Inferior parietal cortex (tissue), 1 donor: ENCODE data around the gene XXYLT1.

Experiments used
- DNase-seq: peaks from one replicate; pipeline ENCODE4 v3.0.0-alpha.2; 2016; ENCODE audit errors: extremely low spot score

XXYLT1 gene

DNA sequence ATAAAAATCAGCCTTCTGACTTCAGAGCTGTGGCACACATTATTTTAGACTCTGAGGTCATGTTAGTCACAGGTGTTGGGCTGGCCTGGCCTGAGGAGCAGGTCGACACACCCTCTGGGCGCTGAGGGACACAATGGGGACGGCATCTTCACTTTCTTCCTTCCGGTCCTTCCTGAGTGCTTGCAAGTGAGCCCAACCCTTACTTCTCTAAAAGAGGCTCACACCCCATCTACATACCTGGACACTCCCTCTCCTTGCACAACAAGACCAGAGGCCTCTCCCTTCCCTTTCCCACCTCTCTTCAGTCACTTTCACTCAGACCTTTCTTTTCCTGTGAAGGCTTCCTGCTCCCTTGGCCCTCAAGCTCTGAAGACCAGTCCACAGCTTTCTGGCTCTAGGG is 85.4 kb downstream of the XXYLT1 start:
- no peak for DNase-seq

DNA sequence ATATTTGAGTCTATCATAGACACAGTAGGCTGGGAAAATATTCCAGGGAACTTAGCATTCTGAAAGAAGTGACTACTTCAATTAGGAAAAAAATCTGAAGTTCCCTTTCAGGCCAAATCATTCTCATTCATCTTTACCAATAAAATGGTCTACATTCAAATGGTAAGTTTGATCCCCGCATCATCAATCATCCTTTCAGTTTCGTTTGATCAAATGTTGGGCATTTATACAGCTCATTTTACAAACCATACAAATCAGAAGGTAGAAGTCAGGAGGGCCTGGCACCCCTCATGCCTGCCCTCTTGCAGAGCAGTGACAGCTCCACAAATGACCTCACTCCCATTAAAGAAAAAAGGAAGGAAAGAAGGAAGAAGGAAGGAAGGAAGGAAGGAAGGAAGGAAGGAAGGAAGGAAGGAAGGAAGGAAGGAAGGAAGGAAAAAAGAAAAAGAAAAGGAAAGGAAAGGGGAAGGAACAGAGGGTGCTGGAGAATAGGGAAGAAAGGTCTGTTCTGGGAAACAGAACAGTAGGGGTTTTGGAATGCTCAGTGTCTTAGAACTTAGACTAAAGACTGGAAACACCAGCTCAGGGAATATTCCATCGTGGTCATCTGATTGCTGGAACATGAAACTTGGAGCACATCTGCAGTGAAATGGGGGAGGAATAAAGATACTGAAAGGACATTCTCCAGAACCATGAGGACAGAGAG is 86.1 kb downstream of the XXYLT1 start:
- no peak for DNase-seq

DNA sequence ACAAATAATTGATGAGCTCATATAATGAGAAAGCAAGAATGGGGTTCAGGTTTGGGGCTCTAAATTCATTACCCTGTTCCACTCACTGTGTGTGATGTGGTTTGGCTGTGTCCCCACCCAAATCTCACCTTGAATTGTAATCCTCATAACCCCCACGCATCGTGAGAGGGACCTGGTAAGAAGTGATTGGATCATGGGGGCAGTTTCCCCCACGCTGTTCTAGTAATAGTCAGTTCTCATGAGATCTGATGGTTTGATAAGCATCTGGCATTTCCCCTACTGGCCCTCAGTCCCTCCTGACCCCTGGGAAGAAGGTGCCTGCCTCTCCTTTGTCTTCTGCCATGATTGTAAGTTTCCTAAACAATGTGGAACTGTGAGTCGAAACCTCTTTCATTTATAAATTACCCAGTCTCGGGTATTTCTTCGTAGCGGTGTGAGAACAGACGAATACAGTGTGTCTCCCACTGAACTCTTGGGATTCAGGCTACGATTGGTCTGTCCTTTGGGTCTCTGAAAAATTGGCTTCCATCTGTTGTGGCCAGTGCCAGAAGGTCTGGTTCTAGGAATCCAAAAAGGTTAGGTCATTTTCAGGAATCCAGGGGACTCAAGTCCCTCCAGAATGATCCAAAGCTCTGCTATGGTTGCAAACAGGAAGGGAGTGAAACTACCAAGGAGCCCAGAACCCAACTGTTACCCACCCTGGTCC is 87.7 kb downstream of the XXYLT1 start:
- no peak for DNase-seq

DNA sequence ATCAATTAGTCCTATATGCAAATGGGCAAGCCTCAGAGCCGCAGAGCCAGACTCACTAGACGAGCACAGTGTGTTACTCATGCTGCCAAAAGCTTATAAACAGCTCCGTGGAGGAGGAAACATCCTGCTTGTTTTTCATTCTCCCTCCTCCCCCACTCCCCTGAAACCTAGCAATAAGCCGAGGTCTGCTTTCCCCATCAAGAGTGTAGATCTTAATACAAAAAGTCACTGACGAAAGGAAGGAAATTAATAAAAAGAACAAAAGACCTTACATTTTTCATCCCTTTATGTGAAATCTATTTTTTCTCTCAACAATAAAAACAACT is 88.5 kb downstream of the XXYLT1 start:
- DNase-seq: no peak

DNA sequence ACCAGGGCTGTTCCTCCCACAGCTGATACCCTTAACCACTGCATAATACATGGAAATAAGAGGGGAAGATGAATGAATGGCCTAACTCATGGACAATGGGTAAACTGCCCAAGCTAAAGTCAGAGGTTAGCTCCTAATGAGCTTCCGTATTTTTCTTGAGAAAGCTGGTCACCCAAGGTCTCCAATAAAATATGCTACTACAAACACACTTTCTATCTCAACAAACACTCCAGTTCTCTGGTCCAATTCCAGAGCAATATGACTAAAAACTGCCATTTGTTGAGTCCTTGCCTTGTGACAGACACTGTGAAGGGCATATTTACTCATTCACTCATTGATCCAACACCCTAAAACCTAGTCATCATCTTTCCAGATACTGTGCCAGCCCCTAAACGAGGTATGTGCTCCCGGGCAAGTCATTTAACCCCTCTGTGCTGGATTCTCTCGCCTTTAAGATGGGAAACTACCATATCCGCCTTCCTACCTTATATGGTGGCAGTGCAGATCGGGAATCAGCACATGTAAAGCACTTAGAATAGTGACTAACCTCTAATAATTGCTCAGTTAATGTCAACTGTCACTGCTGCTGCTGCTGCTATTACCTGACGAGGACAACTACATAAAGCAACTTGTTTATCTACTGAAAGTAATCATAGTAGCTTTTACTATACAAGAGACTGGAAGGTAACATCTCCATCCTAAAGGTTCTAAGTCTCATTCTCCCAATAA is 89.1 kb downstream of the XXYLT1 start:
- no peak for DNase-seq

DNA sequence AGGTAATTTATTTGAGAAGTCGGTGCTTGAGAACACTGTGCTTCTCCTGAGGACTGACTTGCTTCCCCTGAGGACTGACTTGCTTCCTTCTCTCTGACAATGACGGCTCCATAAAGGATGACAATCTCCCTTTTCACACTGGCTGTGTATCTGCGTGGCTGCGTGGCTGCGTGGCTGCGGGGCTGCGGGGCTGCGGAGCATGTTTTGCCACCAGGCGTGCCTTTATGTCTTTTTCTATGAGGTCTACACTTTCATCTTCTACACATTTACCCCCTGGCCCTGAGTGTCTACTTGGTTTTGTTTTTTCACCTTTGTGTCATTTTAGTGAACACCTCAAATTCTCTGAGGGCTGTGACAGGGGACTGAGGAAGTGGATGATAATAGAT is 89.9 kb downstream of the XXYLT1 start:
- no peak for DNase-seq

DNA sequence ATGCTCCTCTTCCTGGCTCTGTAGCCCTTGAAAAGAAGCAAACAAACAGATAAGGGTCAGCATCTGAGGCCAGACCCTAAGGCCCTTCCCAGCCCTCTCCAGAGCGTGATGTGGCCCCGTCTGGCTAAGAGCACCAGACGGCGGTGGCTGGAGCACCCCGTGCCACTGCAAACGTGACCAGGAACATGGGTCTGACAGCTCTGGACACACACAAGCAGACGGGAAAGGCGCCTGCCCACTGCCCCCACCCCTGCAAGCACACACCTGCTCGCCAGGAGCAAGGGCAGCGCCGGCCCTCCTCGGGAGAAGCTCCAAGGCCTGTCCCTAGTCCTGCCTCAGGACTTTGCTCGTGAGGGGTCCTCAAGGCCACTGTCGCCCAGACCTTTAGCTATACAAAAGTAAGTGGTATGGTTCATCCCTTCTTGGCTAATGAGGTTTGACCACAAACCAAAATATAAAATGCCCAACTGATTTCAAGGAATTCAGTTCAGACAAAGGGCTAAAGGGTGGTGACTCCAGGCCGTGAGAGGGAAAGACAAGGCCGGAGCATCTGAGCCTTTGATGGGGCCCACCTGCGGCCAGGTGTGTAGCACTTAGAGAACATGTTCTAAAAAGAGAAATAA is 90.4 kb downstream of the XXYLT1 start:
- DNase-seq: no peak

DNA sequence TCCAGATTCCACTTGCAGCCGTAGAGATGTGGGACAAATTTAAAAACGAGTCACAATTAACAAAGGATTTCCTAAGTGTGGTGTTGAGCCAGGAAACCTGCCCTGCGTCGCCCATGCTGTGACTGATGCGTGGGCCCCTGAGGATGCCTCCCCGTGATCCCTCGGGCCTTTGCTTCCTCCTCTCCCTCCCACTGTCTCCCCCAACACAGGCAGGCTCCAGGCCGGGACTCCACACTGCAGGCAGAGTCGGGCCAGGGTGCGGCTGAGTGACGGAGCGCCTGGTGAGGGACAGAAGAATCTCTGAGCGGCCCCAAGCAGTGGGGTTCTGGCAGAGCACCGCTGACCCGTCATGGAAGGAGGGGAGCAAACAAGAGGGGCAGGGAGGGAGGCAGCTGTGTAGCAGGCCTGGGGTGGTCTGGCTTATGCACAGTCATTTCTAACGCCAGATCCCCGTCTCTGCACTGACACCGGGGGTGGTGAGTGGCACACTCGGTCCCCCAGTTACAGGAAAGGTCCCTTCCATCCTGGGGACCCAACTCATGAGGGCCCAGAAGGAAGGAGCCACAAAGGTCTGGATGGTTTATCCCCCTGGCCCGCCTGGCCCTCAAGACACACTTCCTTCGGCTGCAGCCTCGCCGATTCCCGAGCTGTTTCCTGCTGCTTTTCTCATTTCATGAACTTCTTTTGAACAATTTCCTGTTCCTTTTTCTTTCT is 91.0 kb downstream of the XXYLT1 start:
- DNase-seq: no peak

DNA sequence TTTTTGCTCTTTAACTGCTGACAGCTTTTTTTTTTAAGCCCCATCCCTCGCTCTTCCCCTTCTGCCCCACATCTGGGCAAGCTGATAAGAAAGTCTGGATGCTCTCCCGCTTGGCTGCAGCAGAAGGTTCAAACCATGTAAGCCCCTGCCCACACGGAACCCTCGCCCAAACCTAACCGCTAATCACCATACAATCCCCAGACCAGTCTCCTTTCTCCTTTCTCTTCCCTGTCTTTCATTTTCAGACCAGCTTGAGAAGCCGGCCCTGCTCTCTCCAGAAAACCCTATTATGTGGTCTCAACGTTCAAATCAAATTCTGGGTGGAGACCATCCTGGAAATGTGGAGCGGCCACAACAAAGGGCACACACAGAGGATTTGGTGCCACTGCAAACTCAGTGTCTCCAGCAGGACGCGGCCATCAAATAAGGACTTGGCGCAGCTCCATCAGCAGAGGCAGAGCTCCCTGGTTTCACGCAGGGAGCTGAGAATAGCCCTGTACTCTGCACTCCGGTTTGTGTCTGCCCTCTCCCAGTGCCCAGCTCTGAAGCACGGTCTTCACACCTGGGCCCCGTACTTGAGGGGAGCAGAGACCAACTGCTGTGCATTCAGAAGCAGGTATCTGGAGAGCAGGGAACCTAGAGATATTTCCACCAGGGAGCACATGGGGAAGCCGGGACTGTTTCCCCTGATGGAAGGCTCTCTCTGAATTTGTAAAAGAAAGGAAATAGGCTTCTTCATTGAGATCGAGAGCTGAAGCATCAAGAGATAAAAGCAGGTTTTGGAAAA is 92.6 kb downstream of the XXYLT1 start:
- DNase-seq: no peak

DNA sequence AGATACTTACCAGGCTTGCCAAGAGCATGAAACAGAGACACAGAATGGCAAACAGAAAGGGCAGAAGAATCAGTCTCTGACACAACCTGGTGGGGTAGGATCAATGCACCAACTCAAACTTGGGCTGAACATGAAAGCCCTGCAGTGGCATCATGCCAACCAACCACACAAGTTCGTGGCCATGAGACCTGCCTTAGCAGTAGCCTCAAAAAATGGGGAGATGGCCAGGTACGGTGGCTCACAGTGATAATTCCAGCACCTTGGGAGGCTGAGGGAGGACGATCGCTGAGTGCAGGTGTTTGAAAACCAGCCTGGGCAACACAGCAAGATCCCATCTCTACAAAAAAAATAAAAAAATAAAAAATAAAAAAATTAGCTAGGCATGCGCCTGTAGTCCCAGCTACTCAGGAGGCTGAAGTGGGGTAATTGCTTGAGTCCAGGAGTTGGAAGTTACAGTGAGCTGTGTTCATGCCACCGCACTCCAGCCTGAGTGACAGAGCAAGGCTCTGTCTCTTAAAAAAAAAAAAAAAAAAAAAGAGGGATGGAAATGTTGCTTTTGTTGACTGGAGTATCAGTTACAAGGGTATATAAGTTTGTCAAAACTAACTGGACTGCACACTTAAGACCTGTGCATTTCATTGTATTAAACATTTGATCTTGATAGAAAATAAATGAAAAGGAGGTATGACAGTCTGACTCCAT is 93.4 kb downstream of the XXYLT1 start:
- DNase-seq: no peak

DNA sequence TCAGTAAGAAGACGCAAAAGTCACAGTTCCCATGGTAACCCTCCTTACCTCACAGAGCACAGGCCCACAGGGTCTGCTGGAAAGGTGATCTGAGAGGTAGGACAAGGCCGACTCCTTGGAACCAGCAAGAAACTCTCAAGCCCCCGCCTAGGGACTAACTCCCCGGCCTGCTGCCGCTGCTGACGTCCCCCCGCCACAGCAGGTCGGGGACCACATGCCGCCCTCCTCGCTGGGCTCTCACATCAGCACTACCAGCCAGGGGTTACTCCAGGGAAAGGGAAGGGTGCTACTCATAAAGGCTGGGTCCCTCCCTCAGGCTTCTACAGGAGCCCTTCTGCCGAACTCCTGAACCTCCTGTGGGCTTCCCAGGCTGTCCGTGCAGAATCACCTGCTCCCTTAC is 94.2 kb downstream of the XXYLT1 start:
- no peak for DNase-seq

DNA sequence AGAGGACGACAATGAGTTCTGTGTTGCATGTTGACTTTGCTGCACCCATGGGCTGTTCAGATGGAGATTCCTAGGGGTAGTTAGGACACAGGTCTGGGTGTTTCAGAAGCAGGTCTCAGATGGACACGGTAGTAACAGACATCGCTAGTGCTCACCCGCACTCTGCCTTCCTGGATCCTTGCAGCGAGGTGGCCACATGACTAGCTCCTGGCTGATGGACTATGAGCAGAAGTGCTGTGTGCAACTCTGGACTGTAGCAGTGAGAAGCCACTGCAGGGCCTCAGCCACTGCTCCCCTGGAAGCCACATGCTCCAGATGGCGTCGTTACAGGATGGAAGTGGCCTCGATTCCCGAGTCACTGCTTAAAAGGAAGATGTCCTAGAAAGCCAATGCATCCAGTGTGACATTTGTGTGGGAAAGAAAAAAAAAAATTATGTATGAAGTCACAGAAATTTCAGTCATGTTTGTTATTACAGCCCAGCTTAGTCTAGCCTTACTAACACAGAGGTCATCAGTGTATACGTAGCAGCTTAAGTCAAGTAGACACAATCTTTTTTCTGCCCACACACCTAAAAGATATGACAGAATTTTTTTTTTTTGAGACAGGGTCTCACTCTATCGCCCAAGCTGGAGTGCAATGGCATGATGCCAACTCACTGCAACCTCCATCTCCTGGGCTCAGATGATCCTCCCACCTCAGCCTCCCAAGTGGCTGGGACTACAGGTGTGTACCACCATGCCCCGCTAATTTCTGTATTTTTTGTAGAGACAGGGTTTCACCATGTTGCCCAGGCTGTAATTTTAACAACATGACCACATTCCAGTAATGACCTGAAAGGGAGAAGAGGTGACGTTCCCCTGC is 95.3 kb downstream of the XXYLT1 start:
- no peak for DNase-seq

DNA sequence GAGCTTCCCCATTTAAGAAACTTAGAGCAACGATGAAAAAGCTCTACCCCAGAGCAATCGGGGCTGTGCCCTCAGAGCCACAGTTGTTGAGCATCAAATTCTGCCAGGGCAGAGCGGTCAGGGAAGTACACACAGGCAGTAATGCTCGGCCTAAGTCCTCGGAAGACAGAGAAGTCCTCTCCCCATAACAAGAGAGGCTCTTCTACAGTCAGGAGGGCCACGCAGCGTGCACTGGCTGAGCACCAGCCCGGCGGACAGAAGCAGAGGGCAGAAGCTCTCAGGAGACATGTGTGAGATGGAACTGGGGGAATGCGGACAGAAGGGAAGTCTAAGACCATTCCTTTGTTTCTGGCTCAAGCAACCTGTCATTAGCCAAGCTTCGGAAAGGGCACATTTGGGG is 95.9 kb downstream of the XXYLT1 start:
- DNase-seq: no peak

DNA sequence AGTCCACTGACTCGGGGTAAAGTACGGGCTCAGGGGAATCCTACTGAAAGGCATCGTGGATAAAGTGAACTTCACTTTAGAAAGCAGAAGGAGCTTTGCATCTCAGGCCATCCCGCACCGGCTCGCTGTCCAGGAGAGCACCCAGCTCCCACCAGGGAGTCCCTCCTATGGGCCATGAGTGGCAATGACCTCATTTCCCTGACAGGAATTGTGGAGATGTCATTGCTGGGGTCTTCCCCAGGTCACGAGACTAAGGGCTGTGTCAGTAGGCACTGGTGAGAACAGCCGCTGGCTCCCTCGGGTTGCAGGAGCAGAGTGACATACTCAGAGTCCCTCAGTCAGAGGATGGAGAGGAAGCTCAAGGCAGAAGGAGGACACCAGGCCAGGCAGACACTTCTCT is 97.3 kb downstream of the XXYLT1 start:
- DNase-seq: no peak

DNA sequence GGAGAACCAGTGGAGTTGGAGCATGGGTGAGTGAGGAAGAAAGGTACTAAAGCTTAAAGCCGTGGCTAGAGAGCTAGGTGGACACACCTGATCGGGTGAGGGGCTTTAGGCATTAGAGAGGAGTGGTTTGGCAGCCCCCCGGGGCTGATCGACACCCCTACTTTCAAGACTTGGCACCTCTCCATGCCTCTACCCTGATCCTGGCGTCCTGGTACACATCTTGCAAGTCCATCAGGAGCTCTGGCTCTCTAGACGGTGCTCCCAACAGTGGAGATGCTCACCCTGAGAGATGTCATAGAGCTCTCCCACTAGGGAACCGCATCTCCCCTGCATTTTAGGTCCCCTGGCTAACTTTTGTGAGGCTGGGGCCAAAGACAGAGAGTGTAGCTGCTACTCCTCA is 98.1 kb downstream of the XXYLT1 start:
- no peak for DNase-seq

DNA sequence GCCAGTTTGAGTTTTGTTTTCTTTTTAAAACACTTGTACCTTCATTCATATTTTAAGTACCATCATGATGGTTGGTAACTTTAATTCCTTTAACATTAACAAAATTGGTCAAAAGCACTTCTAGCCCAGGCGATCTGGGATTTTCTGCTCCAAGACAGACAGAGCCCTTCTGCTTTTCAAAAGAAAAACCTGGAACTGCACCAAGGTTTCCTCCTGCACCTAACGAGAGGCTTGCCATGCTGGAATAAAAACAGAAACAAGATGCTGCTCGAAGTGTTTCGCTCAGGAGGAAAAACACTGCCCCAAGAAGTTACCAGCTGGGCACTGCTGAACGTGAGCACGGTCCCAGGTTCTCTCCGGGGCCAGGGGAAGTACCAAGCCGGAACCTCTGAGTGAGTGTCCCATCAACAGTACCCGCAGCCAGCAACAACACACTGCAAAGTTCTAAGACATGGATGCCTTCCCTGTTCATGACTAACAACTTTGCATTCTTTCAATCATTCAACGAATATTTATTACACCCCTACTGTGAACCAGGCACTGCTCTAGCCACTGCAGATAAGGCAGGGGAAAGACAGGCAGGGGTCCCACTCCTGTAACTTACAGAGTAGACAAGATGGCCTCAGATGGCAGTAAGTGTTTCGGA is 98.8 kb downstream of the XXYLT1 start:
- DNase-seq: no peak

DNA sequence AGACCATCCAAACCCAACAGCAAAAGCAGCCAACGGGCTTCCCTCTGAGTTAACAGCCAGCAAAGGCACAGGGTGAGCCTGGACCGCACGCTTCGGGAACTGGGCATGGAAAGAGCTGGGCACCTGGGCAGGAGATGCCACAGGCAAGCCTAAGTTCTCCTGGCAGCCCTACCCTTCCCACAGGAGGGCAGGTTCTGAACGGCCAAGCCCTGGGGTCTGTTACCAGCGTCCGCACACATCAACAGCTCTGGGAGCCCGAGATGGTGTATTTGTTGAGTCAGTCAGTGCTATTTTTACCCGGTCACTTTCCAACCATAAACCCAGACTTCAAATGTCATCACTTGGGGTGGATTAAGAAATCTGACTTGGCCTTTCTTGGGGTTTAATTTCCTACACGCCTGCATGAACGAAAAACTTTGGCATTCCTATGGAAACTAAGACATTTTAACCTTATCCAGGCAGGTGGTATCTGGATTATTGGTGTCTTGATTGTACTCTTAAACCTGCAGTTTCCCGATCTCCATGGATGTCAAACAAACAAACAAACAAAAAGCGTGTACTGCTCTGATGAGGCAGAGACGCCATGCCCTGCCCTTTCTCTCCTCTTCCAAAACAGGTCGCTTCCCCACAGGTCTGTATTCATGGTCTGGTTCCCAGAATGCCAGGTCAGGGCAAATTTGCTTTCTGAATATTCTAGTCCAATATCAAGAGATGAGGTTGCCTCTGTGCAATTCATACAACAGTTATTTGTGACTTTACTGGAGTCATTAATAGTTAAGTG is 99.7 kb downstream of the XXYLT1 start:
- no peak for DNase-seq

DNA sequence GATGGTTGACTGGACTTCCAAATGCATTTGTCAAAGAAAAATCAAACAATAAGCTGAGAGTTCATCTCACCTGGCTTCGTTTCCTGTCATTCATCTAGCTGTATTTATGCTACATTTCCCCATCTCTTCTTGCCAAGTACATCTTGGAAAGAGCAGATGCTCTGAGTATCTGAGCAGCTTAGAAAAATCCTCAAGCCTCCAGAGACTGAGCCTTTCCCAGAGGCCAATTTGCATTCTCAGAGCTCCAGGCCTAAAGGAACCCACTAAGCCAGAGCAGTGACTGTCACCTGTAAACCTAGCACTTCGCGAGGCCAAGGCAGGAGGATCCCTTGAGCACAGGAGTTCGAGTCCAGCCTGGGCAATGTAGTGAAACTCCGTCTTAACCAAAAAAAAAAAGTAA is 100.5 kb downstream of the XXYLT1 start:
- DNase-seq: no peak
